MM.1S (cell line): Measurements from ENCODE around the gene PAGR1.

Source experiments
- EZH2 ChIP-seq: fragments of 300-600 bp; sonication (generic); optimal IDR thresholded peaks from 2 replicates; pipeline ENCODE3; 2017; ENCODE audit warnings: low read depth, mild to moderate bottlenecking, antibody characterized with exemption, low read length, mixed read lengths
- TF ChIP-seq, protein P1 (sequence below): fragments of 300-600 bp; sonication (generic); IDR thresholded peaks from 2 replicates; pipeline ENCODE4 v1.5.1; 2016; ENCODE audit warnings: antibody characterized with exemption, low read length, mixed read lengths

DNA sequence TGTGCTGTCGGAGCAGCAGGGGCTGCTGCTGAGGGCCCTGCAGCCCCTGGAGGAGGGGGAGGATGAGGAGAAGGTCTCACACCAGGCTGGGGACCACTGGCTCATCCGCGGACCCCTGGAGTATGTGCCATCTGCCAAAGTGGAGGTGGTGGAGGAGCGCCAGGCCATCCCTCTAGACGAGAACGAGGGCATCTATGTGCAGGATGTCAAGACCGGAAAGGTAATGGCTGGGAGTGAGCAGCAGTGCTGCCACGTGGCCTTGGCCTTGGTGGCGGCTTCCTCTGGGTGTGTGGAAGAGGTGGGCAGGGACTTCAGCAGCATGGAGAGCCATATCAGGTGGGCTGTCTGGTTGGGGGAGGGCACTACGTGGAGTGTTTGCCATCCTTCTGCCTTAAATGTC lies 24.3 kb downstream of the PAGR1 start:
- TF ChIP-seq EZH2 = no peak
- TF ChIP-seq, protein P1, sequence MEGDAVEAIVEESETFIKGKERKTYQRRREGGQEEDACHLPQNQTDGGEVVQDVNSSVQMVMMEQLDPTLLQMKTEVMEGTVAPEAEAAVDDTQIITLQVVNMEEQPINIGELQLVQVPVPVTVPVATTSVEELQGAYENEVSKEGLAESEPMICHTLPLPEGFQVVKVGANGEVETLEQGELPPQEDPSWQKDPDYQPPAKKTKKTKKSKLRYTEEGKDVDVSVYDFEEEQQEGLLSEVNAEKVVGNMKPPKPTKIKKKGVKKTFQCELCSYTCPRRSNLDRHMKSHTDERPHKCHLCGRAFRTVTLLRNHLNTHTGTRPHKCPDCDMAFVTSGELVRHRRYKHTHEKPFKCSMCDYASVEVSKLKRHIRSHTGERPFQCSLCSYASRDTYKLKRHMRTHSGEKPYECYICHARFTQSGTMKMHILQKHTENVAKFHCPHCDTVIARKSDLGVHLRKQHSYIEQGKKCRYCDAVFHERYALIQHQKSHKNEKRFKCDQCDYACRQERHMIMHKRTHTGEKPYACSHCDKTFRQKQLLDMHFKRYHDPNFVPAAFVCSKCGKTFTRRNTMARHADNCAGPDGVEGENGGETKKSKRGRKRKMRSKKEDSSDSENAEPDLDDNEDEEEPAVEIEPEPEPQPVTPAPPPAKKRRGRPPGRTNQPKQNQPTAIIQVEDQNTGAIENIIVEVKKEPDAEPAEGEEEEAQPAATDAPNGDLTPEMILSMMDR = no peak
